A549 treated with GW870086 at 1 μM for 4 hours (cell line): ENCODE results near the gene LAYN. TPM values are rescaled to one million over a fixed set of nuclear protein-coding genes. Genes with fewer than 3 reads are reported as not detected.

Experiments
- total RNA-seq: library from RNA; stranded (reverse); fragments of 200-300 nt; extraction: Qiagen RNA extraction; gene quantifications from 5 replicates; pipeline ENCODE4 v1.2.3, GENCODE V29; 2022; ENCODE audit warnings: low read depth

LAYN gene
- 3.6 to 4.9 TPM (median 4.2 TPM) in 5 replicates for total RNA-seq

GRCh38 chr11:111540114-111540936 lies at the start of gene LAYN:
Gene LAYN, plus strand, starts transcription at chr11:111540720. Its CDS starts 124 bp downstream, at chr11:111540844.

GRCh38 chr11:111512296-111513239 lies 28.0 kb upstream of the LAYN start, which contains the start of gene BTG4:
Gene BTG4, minus strand, starts transcription at chr11:111512386. Its CDS starts 13,610 bp downstream, at chr11:111498776.

GRCh38 chr11:111514216-111515031 lies 26.1 kb upstream of the LAYN start, which contains the start of gene HOATZ:
Gene HOATZ, plus strand, starts transcription at chr11:111514778. Its CDS starts 7 bp downstream, at chr11:111514785.

GRCh38 chr11:111601979-111602864 lies 61.7 kb downstream of the LAYN start, which contains the start of gene SIK2:
Gene SIK2, plus strand, starts transcription at chr11:111602449. Its CDS starts 115 bp downstream, at chr11:111602564.

Other genes with a start within 250 kb of the LAYN start
- gene POU2AF3, start 242.2 kb upstream of the LAYN start, total RNA-seq: 0.37 to 1.0 TPM (median 0.81 TPM) in 5 replicates
- gene POU2AF1, start 161.4 kb upstream of the LAYN start, total RNA-seq: not detected in 5 replicates
- 0.25 TPM in 1 of 5 replicates, not detected in the others for gene BTG4, start 28.3 kb upstream of the LAYN start, total RNA-seq
- gene HOATZ, start 25.9 kb upstream of the LAYN start, total RNA-seq: not detected in 5 replicates
- gene SIK2, start 61.7 kb downstream of the LAYN start, total RNA-seq: 5.2 to 6.7 TPM (median 5.8 TPM) in 5 replicates
- gene PPP2R1B, start 225.7 kb downstream of the LAYN start, total RNA-seq: 14.9 to 18.9 TPM (median 17.0 TPM) in 5 replicates